BJ (cell line): ENCODE data around the gene ARGFX. TPM values are rescaled to one million over a fixed set of nuclear protein-coding genes. Genes with fewer than 3 reads are reported as not detected.

Experiments
- CTCF ChIA-PET: fragments of 350-600 bp; formaldehyde crosslinking; extraction: SDS; loops from one replicate; lab custom pipeline; 2021; ENCODE audit warnings: antibody characterized with exemption, inconsistent platforms; lab: Yijun Ruan, JAX
- POLR2A ChIA-PET: fragments of 300-600 bp; sonication (Branson Sonifier 250); formaldehyde crosslinking; extraction: SDS; loops from one replicate; lab custom pipeline; 2021; ENCODE audit warnings: antibody characterized with exemption; lab: Charles Lee
- DNase-seq: peaks from one replicate; pipeline ENCODE4 v3.0.0-alpha.2; 2011; ENCODE audit warnings: low read depth
- H3K27me3 ChIP-seq: 2 replicates; pipeline ENCODE4 v1.6.0; 2011; ENCODE audit warnings: low read length; ENCODE audit not compliant: control insufficient read depth, insufficient read depth
- H3K36me3 ChIP-seq: 2 replicates; pipeline ENCODE4 v1.5.1; 2011; ENCODE audit warnings: low read length; ENCODE audit not compliant: control insufficient read depth, insufficient read depth
- H3K4me3 ChIP-seq: 2 replicates; pipeline ENCODE4 v1.5.1; 2011; ENCODE audit warnings: low read depth, mild to moderate bottlenecking, control low read depth, low read length
- polyA minus RNA-seq: library from RNA; depleted of rRNA, polyadenylated mRNA; stranded (reverse); fragments of >200 nt; gene quantifications from 2 replicates; pipeline ENCODE4 v1.2.3, GENCODE V29; 2011; rRNA and poly(A)+ RNA removed
- polyA plus RNA-seq: library from polyadenylated mRNA; depleted of rRNA; stranded (reverse); fragments of >200 nt; gene quantifications from 2 replicates; pipeline ENCODE4 v1.2.3, GENCODE V29; 2011; rRNA removed
- TF ChIP-seq, protein P1 (sequence below): IDR thresholded peaks from 2 replicates; pipeline ENCODE4 v1.5.1; 2011; ENCODE audit warnings: low read depth, mild to moderate bottlenecking, control low read depth, inconsistent platforms, low read length, moderate library complexity; ENCODE audit not compliant: insufficient read depth

Gene ARGFX
- polyA plus RNA-seq (not detected in 2 replicates), polyA minus RNA-seq (not detected in 2 replicates)

GRCh38 chr3:121567649-121568048, at the start of gene ARGFX:
ARGFX (plus strand) TSS chr3:121567949; CDS start chr3:121570714, 2,765 bp downstream.
- Histone ChIP-seq H3K27me3 (no peaks in the 10 kb centered on the region), H3K36me3 (no peaks in the 10 kb centered on the region), H3K4me3 (no peak within 1 kb of the TSS)
- TF ChIP-seq, protein P1, sequence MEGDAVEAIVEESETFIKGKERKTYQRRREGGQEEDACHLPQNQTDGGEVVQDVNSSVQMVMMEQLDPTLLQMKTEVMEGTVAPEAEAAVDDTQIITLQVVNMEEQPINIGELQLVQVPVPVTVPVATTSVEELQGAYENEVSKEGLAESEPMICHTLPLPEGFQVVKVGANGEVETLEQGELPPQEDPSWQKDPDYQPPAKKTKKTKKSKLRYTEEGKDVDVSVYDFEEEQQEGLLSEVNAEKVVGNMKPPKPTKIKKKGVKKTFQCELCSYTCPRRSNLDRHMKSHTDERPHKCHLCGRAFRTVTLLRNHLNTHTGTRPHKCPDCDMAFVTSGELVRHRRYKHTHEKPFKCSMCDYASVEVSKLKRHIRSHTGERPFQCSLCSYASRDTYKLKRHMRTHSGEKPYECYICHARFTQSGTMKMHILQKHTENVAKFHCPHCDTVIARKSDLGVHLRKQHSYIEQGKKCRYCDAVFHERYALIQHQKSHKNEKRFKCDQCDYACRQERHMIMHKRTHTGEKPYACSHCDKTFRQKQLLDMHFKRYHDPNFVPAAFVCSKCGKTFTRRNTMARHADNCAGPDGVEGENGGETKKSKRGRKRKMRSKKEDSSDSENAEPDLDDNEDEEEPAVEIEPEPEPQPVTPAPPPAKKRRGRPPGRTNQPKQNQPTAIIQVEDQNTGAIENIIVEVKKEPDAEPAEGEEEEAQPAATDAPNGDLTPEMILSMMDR: no peak
- ChIA-PET CTCF (no interaction called here), POLR2A (no interaction called here)
- no peak for DNase-seq

DNA sequence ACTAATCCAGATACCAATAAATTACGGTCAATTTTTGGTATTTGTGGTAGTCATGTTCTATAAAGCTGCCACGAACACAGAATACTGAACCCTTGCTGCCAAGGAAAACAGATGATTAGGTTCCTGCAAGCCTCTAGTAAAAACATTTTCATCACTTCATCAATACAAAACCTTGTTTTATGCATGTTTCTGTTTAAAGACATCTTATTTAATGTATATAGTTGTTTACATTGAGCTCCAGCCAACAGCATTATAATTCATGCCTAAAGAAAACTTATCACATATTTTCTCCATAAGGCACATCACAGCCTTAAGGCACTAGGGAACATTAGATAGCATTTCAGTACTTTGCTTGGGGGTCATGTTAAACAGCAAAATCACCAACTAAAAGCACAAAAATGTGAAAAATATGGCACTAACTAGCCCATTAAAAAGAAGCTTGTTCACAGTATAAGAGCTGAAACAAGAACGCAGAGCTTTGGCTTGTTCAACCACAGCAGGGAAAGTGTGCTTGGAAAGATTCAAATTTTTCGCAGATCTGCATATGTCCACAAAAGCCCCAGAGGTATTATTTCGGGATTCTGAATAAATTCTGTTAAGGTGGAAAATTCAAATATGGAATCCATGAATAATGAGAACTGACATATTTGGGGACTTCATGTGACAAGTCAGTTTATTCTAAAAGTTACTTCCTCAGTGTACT, 49.6 kb upstream of the ARGFX start:
- POLR2A ChIA-PET: no interaction called here
- TF ChIP-seq, protein P1: no peak
- no peak for DNase-seq
- H3K4me3 ChIP-seq: no peak overlapping the region
- H3K36me3 ChIP-seq: no peaks in the 10 kb centered on the region
- H3K27me3 ChIP-seq: no peaks in the 10 kb centered on the region
- CTCF ChIA-PET: interaction anchor here (2.0 kb wide), 1 partner anchor 10 kb away, joined by 5 read pairs; no protein-coding TSS in a partner anchor

DNA sequence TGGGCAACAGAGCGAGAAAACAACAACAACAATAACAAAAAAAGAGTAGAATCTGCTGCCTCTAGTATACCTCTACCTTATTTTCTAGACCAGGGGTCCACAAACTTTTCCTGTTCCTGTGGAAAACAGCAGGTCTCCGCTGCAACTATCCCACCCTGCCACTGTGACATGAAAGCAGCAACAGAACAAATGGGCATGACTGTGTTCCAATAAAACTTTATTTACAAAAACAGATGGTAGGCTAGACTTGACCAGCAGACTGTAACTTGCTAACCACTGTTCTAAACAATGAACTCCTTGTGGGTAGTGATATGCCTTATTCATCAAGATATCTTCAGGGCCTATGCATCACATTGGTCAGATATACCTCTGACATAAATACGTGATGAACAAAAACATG, 47.2 kb upstream of the ARGFX start:
- ChIA-PET CTCF (no interaction called here), POLR2A (no interaction called here)
- no peaks in the 10 kb centered on the region for H3K36me3 ChIP-seq
- no peak for DNase-seq
- H3K4me3 ChIP-seq: no peak overlapping the region
- TF ChIP-seq, protein P1: no peak
- H3K27me3 ChIP-seq: no peaks in the 10 kb centered on the region

GRCh38 chr3:121529308-121529707, 38.4 kb upstream of the ARGFX start:
- TF ChIP-seq, protein P1: peak; percentile 61
- no peaks in the 10 kb centered on the region for H3K27me3 ChIP-seq
- ChIA-PET POLR2A (no interaction called here), CTCF (interaction anchor here (0.7 to 2.7 kb wide), 5 partner anchors 9 to 133 kb away, joined by 3 to 7 read pairs (median 4); no protein-coding TSS in a partner anchor)
- H3K36me3 ChIP-seq: no peaks in the 10 kb centered on the region; the same call in 1 of the 2 replicates
- no peak overlapping the region for H3K4me3 ChIP-seq
- no peak for DNase-seq

GRCh38 chr3:121531269-121531668, 36.5 kb upstream of the ARGFX start:
- no peak for DNase-seq
- CTCF ChIA-PET: interaction anchor here (1.1 to 1.9 kb wide), 3 partner anchors 13 to 972 kb away, joined by 3 to 6 read pairs (median 4); partner anchors contain the start of gene POLQ
- TF ChIP-seq, protein P1: no peak
- POLR2A ChIA-PET: no interaction called here
- no peak overlapping the region for H3K4me3 ChIP-seq
- H3K27me3 ChIP-seq: no peaks in the 10 kb centered on the region
- H3K36me3 ChIP-seq: no peaks in the 10 kb centered on the region; the same call in 1 of the 2 replicates
